ENCODE results near the gene PLA2G15.

PLA2G15 gene

DNA sequence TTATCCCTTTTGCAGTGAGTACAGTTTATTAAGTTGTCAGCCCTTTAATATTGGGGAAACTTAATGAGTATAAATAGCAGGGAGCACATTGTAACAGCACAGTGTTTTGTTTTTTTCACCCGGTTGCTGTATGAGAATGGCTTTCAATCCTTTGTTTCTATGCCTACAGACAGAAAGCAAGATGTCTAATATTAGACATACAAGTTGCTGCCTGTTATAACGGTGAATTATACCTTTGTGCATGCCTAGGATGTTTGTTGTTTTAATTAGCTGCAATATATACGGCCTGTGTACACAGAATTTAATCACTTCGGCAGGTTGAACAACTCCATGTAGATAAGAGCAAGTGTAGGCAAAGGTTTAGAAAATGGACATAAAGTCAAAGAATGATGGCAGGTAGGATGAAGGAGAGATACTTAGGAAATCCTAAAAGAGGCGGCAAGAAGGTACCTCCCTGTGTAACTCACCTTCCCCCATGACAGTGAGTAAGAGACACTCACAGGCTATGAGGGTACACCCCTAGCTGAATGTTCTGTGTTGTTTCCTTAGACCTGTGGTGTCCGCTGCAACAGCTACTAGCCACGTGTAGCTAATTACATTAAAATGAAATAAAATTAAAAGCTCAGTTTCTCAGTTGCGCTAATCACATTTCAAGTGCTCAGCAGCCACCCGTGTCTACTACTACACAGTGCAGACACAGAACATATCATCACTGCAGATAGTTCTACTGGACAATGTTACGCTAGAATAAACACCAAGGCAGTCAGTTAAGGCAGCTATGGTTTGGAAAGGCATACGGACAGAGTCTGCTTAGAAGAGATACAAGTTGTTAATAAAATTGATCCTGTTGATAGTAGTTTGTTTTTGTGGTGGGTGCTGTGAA is 54.6 kb downstream of the PLA2G15 start:
- DNase-seq, result no peak

DNA sequence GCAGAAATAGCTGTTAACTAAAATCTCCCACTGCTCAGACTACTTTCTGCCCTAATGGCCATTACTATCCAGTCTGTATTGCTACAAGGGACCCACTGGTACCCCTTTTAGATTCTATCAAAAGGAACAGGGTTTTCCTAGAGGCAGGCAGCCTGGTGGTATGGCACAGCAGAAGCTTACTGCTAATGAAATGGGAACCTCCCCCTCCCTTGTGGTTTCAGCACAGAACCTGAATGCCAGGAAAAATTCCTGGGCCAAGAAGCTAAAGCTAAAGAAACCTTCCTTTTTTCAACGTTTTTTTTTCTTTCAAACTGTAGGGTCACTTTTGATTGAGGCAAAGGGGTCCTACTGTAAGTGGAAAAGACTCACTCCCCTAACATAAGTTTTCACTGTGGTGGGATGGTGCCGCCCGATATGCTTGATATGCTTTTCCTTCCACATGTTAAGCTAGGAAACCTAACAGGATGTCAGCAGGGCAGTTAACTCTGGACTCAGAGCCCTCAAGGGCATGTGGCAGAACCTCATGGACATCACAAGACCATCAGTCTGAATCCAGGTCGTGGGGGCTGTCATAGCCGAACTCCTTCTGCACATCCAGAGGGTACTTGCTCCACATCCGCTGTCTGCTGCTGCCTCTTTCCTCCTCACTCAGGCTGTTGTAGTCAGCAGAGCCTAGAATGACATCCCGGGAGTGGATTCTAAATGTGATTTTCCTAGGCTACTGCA is 55.7 kb downstream of the PLA2G15 start:
- no peak for DNase-seq

DNA sequence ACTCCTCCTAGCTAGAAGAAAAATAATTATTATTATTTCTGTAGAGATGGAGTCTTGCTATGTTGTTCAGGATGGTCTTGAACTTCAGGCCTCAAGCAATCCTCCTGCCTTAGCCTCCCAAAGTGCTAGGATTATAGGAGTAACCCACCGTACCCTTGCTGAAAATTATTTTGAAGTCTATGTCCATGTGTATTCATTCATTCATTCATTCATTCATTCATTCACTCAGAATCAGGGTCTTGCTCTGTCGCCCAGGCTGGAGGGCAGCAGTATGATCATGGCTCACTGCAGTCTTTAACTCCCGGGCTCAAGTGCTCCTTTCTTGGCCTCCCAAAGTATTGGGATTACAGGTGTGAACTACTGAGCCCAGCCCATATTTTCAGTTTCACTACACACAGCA is 61.5 kb downstream of the PLA2G15 start:
- no peak for DNase-seq

GRCh38 chr16:68309799-68310198 is 64.6 kb downstream of the PLA2G15 start:
- DNase-seq, result peak; percentile 37

- DNase-seq, result no peak
Observed at GRCh38 chr16:68310437-68310773, 65.2 kb downstream of the PLA2G15 start.
